Measurements from ENCODE around the gene ACE. TPM values are rescaled to one million over a fixed set of nuclear protein-coding genes. Genes with fewer than 3 reads are reported as not detected.

ACE gene
- total RNA-seq, 1 experiment from 2014 or later, result 0.76 TPM

- no peak overlapping the region for H2AFZ ChIP-seq
- BruUV-seq (replicated peaks), result no TSS peak
- no peak overlapping the region for H3K4me2 ChIP-seq
Measured at GRCh38 chr17:63437287-63438091, 39.4 kb upstream of the ACE start.

DNA sequence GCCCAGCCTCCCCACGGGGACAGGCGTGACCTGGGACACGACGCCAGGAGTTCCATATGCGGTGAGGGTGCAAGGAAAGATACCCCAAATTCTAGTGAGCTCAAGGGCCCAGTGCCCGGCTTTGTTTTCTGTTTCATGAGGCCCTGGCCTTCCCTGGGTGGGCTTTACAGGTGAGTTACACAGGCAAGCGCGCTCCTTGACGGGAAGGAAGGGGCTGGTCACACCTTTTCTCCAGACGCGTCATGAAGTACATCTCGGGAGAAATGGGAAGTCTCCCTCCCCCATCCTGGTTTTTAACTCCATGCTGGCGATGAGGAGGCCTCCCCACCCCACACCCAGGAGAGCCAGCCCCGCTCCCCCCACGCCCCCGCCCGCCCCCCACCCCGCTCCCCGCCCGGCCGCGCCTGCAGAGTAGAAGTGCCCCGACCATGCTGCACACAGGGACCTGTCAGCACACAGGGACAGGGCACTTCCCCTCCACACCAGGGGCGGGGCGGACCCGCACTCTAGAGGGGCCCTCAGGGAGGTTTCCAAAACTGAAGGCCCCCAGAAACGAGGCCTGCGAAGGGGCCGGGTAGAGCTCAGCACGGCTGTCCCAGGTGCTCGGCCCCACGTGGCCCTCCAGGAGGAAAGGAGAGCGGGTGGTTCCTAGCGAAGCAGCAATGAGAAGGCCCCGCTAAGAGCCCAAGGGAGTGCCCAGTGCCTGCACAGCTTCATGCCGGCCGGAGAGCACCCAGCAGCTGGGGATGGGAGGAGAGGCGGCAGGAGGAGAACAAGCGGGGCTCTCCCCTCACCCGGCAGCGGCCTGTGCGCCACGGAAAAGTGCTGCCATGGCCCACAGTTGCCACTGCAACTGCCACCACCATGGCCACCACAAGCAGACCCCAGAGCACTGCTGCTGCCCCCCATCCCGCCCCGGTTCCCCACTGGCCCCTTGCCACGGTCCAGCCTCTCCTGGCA is 38.5 kb upstream of the ACE start:
- POLR2A ChIA-PET (ENCODE audit: unreplicated experiment), result interaction anchor here (0.7 kb wide), 2 partner anchors 68 to 823 kb away, joined by 3 to 7 read pairs; no protein-coding TSS in a partner anchor

More at GRCh38 chr17:63437287-63438091, 39.4 kb upstream of the ACE start:
- 0 out of 2 replicates have a peak, but pooled peaks cover 3% of the 10 kb centered on the region for H3K36me3 ChIP-seq (ENCODE audit: low read depth)
- no peak overlapping the region for H3K27ac ChIP-seq
- H3K79me2 ChIP-seq (ENCODE audit: low read depth), result peaks cover 21% of the 10 kb centered on the region
- H4K20me1 ChIP-seq (ENCODE audit: insufficient read depth), result peaks cover 11% of the 10 kb centered on the region
- peaks cover 54% of the 10 kb centered on the region for H3F3A ChIP-seq (ENCODE audit: insufficient read depth, low read depth)
- POLR2A ChIA-PET (ENCODE audit: unreplicated experiment), result interaction anchor here (0.6 kb wide), 1 partner anchor 190 kb away, joined by 3 read pairs; no protein-coding TSS in a partner anchor
- CTCF ChIA-PET, result no interaction called here
- intact Hi-C loops (cut with micrococcal nuclease; ENCODE audit: unreplicated experiment), result no loop called here
- H3K4me3 ChIP-seq, result no peak overlapping the region
- DNase-seq, result no peak
- H3K9me3 ChIP-seq (ENCODE audit: insufficient read depth, low read depth), result no peaks in the 10 kb centered on the region
- H3K9me2 ChIP-seq (ENCODE audit: insufficient read depth), result no peaks in the 10 kb centered on the region
- H3K27me3 ChIP-seq (ENCODE audit: insufficient read depth, low read depth), result no peaks in the 10 kb centered on the region
- TF ChIP-seq, protein P1, sequence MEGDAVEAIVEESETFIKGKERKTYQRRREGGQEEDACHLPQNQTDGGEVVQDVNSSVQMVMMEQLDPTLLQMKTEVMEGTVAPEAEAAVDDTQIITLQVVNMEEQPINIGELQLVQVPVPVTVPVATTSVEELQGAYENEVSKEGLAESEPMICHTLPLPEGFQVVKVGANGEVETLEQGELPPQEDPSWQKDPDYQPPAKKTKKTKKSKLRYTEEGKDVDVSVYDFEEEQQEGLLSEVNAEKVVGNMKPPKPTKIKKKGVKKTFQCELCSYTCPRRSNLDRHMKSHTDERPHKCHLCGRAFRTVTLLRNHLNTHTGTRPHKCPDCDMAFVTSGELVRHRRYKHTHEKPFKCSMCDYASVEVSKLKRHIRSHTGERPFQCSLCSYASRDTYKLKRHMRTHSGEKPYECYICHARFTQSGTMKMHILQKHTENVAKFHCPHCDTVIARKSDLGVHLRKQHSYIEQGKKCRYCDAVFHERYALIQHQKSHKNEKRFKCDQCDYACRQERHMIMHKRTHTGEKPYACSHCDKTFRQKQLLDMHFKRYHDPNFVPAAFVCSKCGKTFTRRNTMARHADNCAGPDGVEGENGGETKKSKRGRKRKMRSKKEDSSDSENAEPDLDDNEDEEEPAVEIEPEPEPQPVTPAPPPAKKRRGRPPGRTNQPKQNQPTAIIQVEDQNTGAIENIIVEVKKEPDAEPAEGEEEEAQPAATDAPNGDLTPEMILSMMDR (conservative IDR thresholded peaks at IDR 0.05), result no peak
- TF ChIP-seq EZH2 (IDR thresholded peaks at IDR 0.05; ENCODE audit: low read depth), result no peak
- H3K4me1 ChIP-seq (replicated peaks; ENCODE audit: insufficient read depth), result peaks cover 11% of the 10 kb centered on the region

GRCh38 chr17:63439687-63440086 is 37.2 kb upstream of the ACE start:
- Histone ChIP-seq H3K4me3 (no peak overlapping the region), H3K79me2 (ENCODE audit: low read depth) (peaks cover 41% of the 10 kb centered on the region), H3K36me3 (ENCODE audit: low read depth) (no peaks in the 10 kb centered on the region), H2AFZ (no peak overlapping the region), H3K27ac (no peak overlapping the region), H3K4me2 (no peak overlapping the region), H3F3A (ENCODE audit: insufficient read depth, low read depth) (peaks cover 34% of the 10 kb centered on the region), H3K9me2 (ENCODE audit: insufficient read depth) (no peaks in the 10 kb centered on the region), H3K4me1 (replicated peaks; ENCODE audit: insufficient read depth) (peaks cover 16% of the 10 kb centered on the region), H4K20me1 (ENCODE audit: insufficient read depth) (peaks cover 11% of the 10 kb centered on the region; the same call in 1 of the 2 replicates), H3K27me3 (ENCODE audit: insufficient read depth, low read depth) (no peaks in the 10 kb centered on the region), H3K9me3 (ENCODE audit: insufficient read depth, low read depth) (no peaks in the 10 kb centered on the region)
- intact Hi-C loops (cut with micrococcal nuclease; ENCODE audit: unreplicated experiment), result no loop called here
- no peak for DNase-seq
- CTCF ChIA-PET, result no interaction called here
- POLR2A ChIA-PET (ENCODE audit: unreplicated experiment), result no interaction called here
- BruUV-seq (replicated peaks), result no TSS peak
- no peak for TF ChIP-seq EZH2 (IDR thresholded peaks at IDR 0.05; ENCODE audit: low read depth)
- TF ChIP-seq, protein P1 (conservative IDR thresholded peaks at IDR 0.05), result no peak

More for the DNA sequence above, 38.5 kb upstream of the ACE start:
- H3K4me1 ChIP-seq (replicated peaks; ENCODE audit: insufficient read depth), result peaks cover 11% of the 10 kb centered on the region
- no peak overlapping the region for H3K4me2 ChIP-seq
- TF ChIP-seq EZH2 (IDR thresholded peaks at IDR 0.05; ENCODE audit: low read depth), result no peak
- TF ChIP-seq, protein P1 (conservative IDR thresholded peaks at IDR 0.05), result no peak
- no peaks in the 10 kb centered on the region for H3K27me3 ChIP-seq (ENCODE audit: insufficient read depth, low read depth)
- H3K27ac ChIP-seq, result no peak overlapping the region
- no peak overlapping the region for H2AFZ ChIP-seq
- H4K20me1 ChIP-seq (ENCODE audit: insufficient read depth), result peaks cover 14% of the 10 kb centered on the region
- no peaks in the 10 kb centered on the region for H3K36me3 ChIP-seq (ENCODE audit: low read depth)
- BruUV-seq (replicated peaks), result no TSS peak
- H3K9me2 ChIP-seq (ENCODE audit: insufficient read depth), result no peaks in the 10 kb centered on the region
- no peaks in the 10 kb centered on the region for H3K9me3 ChIP-seq (ENCODE audit: insufficient read depth, low read depth)
- no peak for DNase-seq
- peaks cover 46% of the 10 kb centered on the region for H3F3A ChIP-seq (ENCODE audit: insufficient read depth, low read depth)
- CTCF ChIA-PET, result no interaction called here
- peaks cover 30% of the 10 kb centered on the region for H3K79me2 ChIP-seq (ENCODE audit: low read depth)
- intact Hi-C loops (cut with micrococcal nuclease; ENCODE audit: unreplicated experiment), result no loop called here
- H3K4me3 ChIP-seq, result no peak overlapping the region
